Uterus (tissue), 2 donors: Measurements from ENCODE around the gene PMEPA1.

ENCODE experiments used
- POLR2A ChIP-seq, 2 donors: fragments of 450-650 bp; IDR thresholded peaks; one replicate each; pipeline ENCODE4 v1.6.1; 2016; ENCODE audit warnings: antibody characterized with exemption in 2 of 2, mild to moderate bottlenecking in 1 of 2, moderate library complexity in 1 of 2
- TF ChIP-seq, protein P1 (sequence below), 4 experiments: fragments of 200-600 bp in 2 of 4; fragments of 450-650 bp in 2 of 4; sonication (generic) in 2 of 4; IDR thresholded peaks; one replicate each; pipeline ENCODE4 v1.5.1; 2016 to 2019; ENCODE audit warnings: antibody characterized with exemption in 4 of 4, mild to moderate bottlenecking in 2 of 4, moderate library complexity in 1 of 4

DNA sequence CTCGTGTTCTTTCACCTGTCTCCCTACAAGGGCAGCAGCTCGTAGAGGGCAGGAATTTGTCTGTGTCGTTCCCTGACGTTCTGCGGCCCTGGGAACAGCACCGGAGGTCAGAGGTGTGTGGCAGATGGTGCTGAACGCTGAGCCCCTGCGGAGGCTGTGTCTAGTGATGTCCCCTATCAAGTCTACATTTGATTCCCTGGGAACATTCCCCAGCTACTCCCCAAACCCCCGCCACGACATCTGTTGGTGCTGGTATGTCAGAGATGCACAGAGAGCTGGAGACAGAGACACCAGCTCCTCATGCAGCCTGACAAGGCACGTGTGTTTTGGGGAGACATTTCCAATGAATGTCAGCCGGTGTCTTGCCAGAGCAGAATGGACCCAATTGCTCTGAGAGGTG lies 7.7 kb downstream of the PMEPA1 start:
- TF ChIP-seq POLR2A (IDR thresholded peaks at IDR 0.05), result no peak
- TF ChIP-seq, protein P1, sequence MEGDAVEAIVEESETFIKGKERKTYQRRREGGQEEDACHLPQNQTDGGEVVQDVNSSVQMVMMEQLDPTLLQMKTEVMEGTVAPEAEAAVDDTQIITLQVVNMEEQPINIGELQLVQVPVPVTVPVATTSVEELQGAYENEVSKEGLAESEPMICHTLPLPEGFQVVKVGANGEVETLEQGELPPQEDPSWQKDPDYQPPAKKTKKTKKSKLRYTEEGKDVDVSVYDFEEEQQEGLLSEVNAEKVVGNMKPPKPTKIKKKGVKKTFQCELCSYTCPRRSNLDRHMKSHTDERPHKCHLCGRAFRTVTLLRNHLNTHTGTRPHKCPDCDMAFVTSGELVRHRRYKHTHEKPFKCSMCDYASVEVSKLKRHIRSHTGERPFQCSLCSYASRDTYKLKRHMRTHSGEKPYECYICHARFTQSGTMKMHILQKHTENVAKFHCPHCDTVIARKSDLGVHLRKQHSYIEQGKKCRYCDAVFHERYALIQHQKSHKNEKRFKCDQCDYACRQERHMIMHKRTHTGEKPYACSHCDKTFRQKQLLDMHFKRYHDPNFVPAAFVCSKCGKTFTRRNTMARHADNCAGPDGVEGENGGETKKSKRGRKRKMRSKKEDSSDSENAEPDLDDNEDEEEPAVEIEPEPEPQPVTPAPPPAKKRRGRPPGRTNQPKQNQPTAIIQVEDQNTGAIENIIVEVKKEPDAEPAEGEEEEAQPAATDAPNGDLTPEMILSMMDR (IDR thresholded peaks at IDR 0.05), result no peak
